IMR-90 (cell line): Measurements from ENCODE around the gene CDK5RAP3. TPM values are rescaled to one million over a fixed set of nuclear protein-coding genes. Genes with fewer than 3 reads are reported as not detected.

Experiments
- ATAC-seq: fragments of 200-7000 bp; cut with Tn5 transposase; 2 replicates; pipeline ENCODE4 v1.9.1; 2020; ENCODE audit warnings: low read depth, mild to moderate bottlenecking, moderate library complexity
- BruUV-seq: library from RNA; stranded (reverse); fragments of 400-500 nt; replicated peaks from 2 replicates; lab custom pipeline; 2021; lab: Mats Ljungman, UMichigan
- CTCF ChIA-PET: fragments of 300-600 bp; formaldehyde crosslinking; extraction: SDS; loops from one replicate; lab custom pipeline; 2021; ENCODE audit warnings: antibody characterized with exemption; lab: Yijun Ruan, JAX
- POLR2A ChIA-PET: fragments of 300-600 bp; sonication (Branson Sonifier 250); formaldehyde crosslinking; loops from one replicate; lab custom pipeline; 2022; ENCODE audit warnings: antibody characterized with exemption; ENCODE audit not compliant: unreplicated experiment; lab: Charles Lee
- DNase-seq: peaks from one replicate; pipeline ENCODE4 v3.0.0; 2013
- H2AFZ ChIP-seq: replicated peaks from 2 replicates; pipeline ENCODE3; 2013; ENCODE audit warnings: low read length, mild to moderate bottlenecking; ENCODE audit not compliant: poor library complexity
- H2AK5ac ChIP-seq: 2 replicates; pipeline ENCODE4 v1.6.1; 2013; ENCODE audit warnings: low read depth, low read length, inconsistent platforms
- H2AK9ac ChIP-seq: replicated peaks from 2 replicates; pipeline ENCODE3; 2013; ENCODE audit warnings: mild to moderate bottlenecking, low read depth, low read length, moderate library complexity; ENCODE audit not compliant: poor library complexity
- H2BK120ac ChIP-seq: 2 replicates; pipeline ENCODE4 v1.6.1; 2013; ENCODE audit warnings: low read depth, low read length, inconsistent platforms
- H2BK15ac ChIP-seq: 3 replicates; pipeline ENCODE4 v1.6.1; 2013; ENCODE audit warnings: low read depth, low read length, inconsistent platforms
- H2BK20ac ChIP-seq: 2 replicates; pipeline ENCODE4 v1.6.1; 2013; ENCODE audit warnings: low read depth, mild to moderate bottlenecking, inconsistent platforms, low read length, moderate library complexity
- H2BK5ac ChIP-seq: 2 replicates; pipeline ENCODE4 v1.6.1; 2013; ENCODE audit warnings: mild to moderate bottlenecking, low read depth, low read length, inconsistent platforms; ENCODE audit not compliant: poor library complexity, severe bottlenecking
- H3K14ac ChIP-seq: replicated peaks from 2 replicates; pipeline ENCODE4 v1.6.1; 2013; ENCODE audit warnings: low read depth, low read length, inconsistent platforms
- H3K18ac ChIP-seq: 2 replicates; pipeline ENCODE4 v1.6.1; 2013; ENCODE audit warnings: low read depth, low read length, control low read depth
- H3K23ac ChIP-seq: 2 replicates; pipeline ENCODE4 v1.6.1; 2013; ENCODE audit warnings: low read depth, low read length, inconsistent platforms
- H3K27ac ChIP-seq: 2 replicates; pipeline ENCODE4 v1.5.1; 2013; ENCODE audit warnings: mild to moderate bottlenecking, control low read depth, low read length; ENCODE audit not compliant: insufficient read depth
- H3K27me3 ChIP-seq: 2 replicates; pipeline ENCODE4 v1.6.1; 2013; ENCODE audit warnings: low read length; ENCODE audit not compliant: control insufficient read depth, insufficient read depth
- H3K36me3 ChIP-seq: 2 replicates; pipeline ENCODE4 v1.6.1; 2013; ENCODE audit warnings: low read length, mixed read lengths; ENCODE audit not compliant: control insufficient read depth, insufficient read depth
- H3K4ac ChIP-seq: 2 replicates; pipeline ENCODE4 v1.6.1; 2013; ENCODE audit warnings: low read depth, low read length, inconsistent platforms
- H3K4me1 ChIP-seq: 2 replicates; pipeline ENCODE4 v1.6.1; 2013; ENCODE audit warnings: low read length, mixed read lengths; ENCODE audit not compliant: control insufficient read depth, insufficient read depth
- H3K4me2 ChIP-seq: 2 replicates; pipeline ENCODE4 v1.6.1; 2013; ENCODE audit warnings: low read depth, mild to moderate bottlenecking, control low read depth, low read length, moderate library complexity
- H3K4me3 ChIP-seq: 2 replicates; pipeline ENCODE4 v1.5.1; 2013; ENCODE audit warnings: low read depth, mild to moderate bottlenecking, control low read depth, low read length, moderate library complexity; ENCODE audit not compliant: insufficient read depth
- H3K56ac ChIP-seq: 2 replicates; pipeline ENCODE4 v1.6.1; 2013; ENCODE audit warnings: low read length, inconsistent platforms; ENCODE audit not compliant: insufficient read depth; ENCODE audit errors: extremely low read depth
- H3K79me1 ChIP-seq, 2 experiments: 2 replicates each; pipeline ENCODE4 v1.6.1; 2013; ENCODE audit warnings: low read length in 2 of 2, inconsistent platforms in 1 of 2, low read depth in 1 of 2
- H3K9ac ChIP-seq: 2 replicates; pipeline ENCODE4 v1.6.1; 2013; ENCODE audit warnings: low read depth, low read length, control low read depth
- H3K9me1 ChIP-seq: 2 replicates; pipeline ENCODE4 v1.6.1; 2013; ENCODE audit warnings: low read length, inconsistent platforms; ENCODE audit not compliant: insufficient read depth
- H3K9me3 ChIP-seq: 2 replicates; pipeline ENCODE4 v1.6.1; 2013; ENCODE audit warnings: low read length; ENCODE audit not compliant: control insufficient read depth, insufficient read depth
- H4K20me1 ChIP-seq: 2 replicates; pipeline ENCODE4 v1.6.1; 2013; ENCODE audit warnings: low read length, inconsistent platforms; ENCODE audit not compliant: insufficient read depth
- H4K5ac ChIP-seq: 2 replicates; pipeline ENCODE4 v1.6.1; 2013; ENCODE audit warnings: mild to moderate bottlenecking, low read depth, low read length, control low read depth
- H4K8ac ChIP-seq, 2 experiments: 2 replicates each; pipeline ENCODE4 v1.6.1; 2013; ENCODE audit warnings: low read depth in 2 of 2, low read length in 2 of 2, control low read depth in 1 of 2, inconsistent platforms in 1 of 2
- H4K91ac ChIP-seq: 2 replicates; pipeline ENCODE4 v1.6.1; 2013; ENCODE audit warnings: low read depth, low read length, inconsistent platforms; ENCODE audit not compliant: insufficient read depth
- CEBPB ChIP-seq: IDR thresholded peaks from 2 replicates; pipeline ENCODE4 v1.6.1; 2012; ENCODE audit warnings: low read depth, low read length, improper control_type of control experiment
- CHD1 ChIP-seq: IDR thresholded peaks from 2 replicates; pipeline ENCODE4 v1.6.1; 2012; ENCODE audit warnings: low read depth, low read length, improper control_type of control experiment
- ELK1 ChIP-seq: fragments of 150-350 bp; IDR thresholded peaks from 2 replicates; pipeline ENCODE4 v1.6.1; 2016; ENCODE audit warnings: low read depth, mild to moderate bottlenecking, low read length, moderate library complexity, borderline replicate concordance
- MAFK ChIP-seq: IDR thresholded peaks from 2 replicates; pipeline ENCODE4 v1.6.1; 2012; ENCODE audit warnings: low read depth, low read length, improper control_type of control experiment
- MAZ ChIP-seq: IDR thresholded peaks from 2 replicates; pipeline ENCODE4 v1.6.1; 2012; ENCODE audit warnings: low read depth, mild to moderate bottlenecking, low read length, improper control_type of control experiment, moderate library complexity, borderline replicate concordance
- MXI1 ChIP-seq: IDR thresholded peaks from 2 replicates; pipeline ENCODE4 v1.6.1; 2012; ENCODE audit warnings: low read depth, mild to moderate bottlenecking, low read length, moderate library complexity, borderline replicate concordance
- RAD21 ChIP-seq: IDR thresholded peaks from 2 replicates; pipeline ENCODE4 v1.6.1; 2012; ENCODE audit warnings: low read length, improper control_type of control experiment
- RCOR1 ChIP-seq: IDR thresholded peaks from 2 replicates; pipeline ENCODE4 v1.6.1; 2012; ENCODE audit warnings: mild to moderate bottlenecking, low read length, improper control_type of control experiment; ENCODE audit not compliant: insufficient replicate concordance
- SMC3 ChIP-seq: fragments of 150-350 bp; IDR thresholded peaks from 2 replicates; pipeline ENCODE4 v1.6.1; 2016; ENCODE audit warnings: low read depth, mild to moderate bottlenecking, antibody characterized with exemption, low read length, moderate library complexity
- whole genome bisulfite sequencing, 2 experiments: methylation state at CpG; one replicate each; pipeline versions ENCODE4 v1.1.5 to v1.1.7; 2013; ENCODE audit warnings: missing lambda C conversion rate in 2 of 2; ENCODE audit not compliant: insufficient read length in 1 of 2; ENCODE audit errors: extremely low coverage in 2 of 2; 5-methylcytosine and 5-hydroxymethylcytosine counted together
- dilution Hi-C: fragments of 300-500 bp; cut with HindIII; formaldehyde crosslinking; loops from one replicate; pipeline ENCODE4 v1.14.3; 2018; ENCODE audit warnings: low sequenced_read_pairs; ENCODE audit not compliant: unreplicated experiment
- in situ Hi-C: fragments of 300-500 bp; cut with MboI; formaldehyde crosslinking; loops from 3 replicates; pipeline ENCODE4 v1.14.3; 2019; ENCODE audit warnings: low sequenced_read_pairs, inconsistent platforms, mixed read lengths
- intact Hi-C: fragments of 100-400 bp; cut with micrococcal nuclease; formaldehyde crosslinking; loops from 2 replicates; pipeline ENCODE4 v1.10.0; 2022
- polyA plus RNA-seq, 3 experiments: library from polyadenylated mRNA; depleted of rRNA; stranded (reverse); fragments of >200 nt; gene quantifications; 2 replicates each; pipeline ENCODE4 v1.2.3, GENCODE V29; 2012; ENCODE audit warnings: low replicate concordance in 1 of 3
- total RNA-seq: library from RNA; depleted of rRNA; stranded (reverse); fragments of >200 nt; gene quantifications from 2 replicates; pipeline ENCODE4 v1.2.3, GENCODE V29; 2012
- TF ChIP-seq, protein P1 (sequence below): conservative IDR thresholded peaks from 2 replicates; pipeline ENCODE4 v1.5.1; 2012; ENCODE audit warnings: mild to moderate bottlenecking, low read depth, low read length, improper control_type of control experiment
- TF ChIP-seq, protein P2 (sequence below): fragments of 150-350 bp; IDR thresholded peaks from 2 replicates; pipeline ENCODE4 v1.6.1; 2017; ENCODE audit warnings: mild to moderate bottlenecking, antibody characterized with exemption, low read length, low read depth

Gene CDK5RAP3
- total and polyA plus RNA-seq, 2 of the 4 experiments (the other 2 are of a cell fraction): 75.3 to 153 TPM

GRCh38 chr17:47949946-47950345 lies 21.0 kb upstream of the CDK5RAP3 start (continued):
- TF ChIP-seq SMC3: no peak
- no peak for TF ChIP-seq ELK1

DNA sequence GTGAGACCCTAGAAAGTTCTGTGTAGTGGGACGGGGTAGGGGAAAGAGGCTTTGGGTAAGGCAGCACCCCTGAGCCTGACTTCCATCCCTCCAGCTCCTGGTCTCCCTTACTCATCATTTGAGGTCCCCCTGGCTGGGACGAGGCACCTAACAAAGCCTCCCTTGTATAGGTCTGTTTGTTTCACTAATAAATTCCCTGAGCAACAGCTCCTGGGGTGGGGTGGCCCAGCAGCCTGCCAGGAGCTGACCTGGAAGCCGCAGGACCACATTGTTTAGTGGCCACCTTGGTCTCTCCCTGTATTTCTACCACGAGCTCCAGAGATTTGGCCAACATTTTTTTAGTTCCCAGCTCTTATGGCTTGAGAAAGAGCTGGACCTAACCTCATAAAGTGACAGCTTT lies 20.5 kb upstream of the CDK5RAP3 start:
- H4K91ac ChIP-seq: no peak overlapping the region
- H2BK120ac ChIP-seq: no peak overlapping the region
- no peak overlapping the region for H3K4ac ChIP-seq
- H3K4me1 ChIP-seq: peaks cover 3% of the 10 kb centered on the region
- H3K56ac ChIP-seq: no peak overlapping the region
- no peak overlapping the region for H3K9ac ChIP-seq
- H3K79me1 ChIP-seq: peaks cover 0 to 5% of the 10 kb centered on the region in 2 experiments; a peak in 1 of 4 replicates
- no peak overlapping the region for H4K5ac ChIP-seq
- BruUV-seq: no TSS peak
- DNase-seq (no peak), ATAC-seq (no peak)
- no CpG with 5 or more reads among the region's 4 CpGs for WGBS, 2 experiments
- no peak overlapping the region for H3K27ac ChIP-seq
- no peak overlapping the region for H3K14ac ChIP-seq
- no peak overlapping the region for H2BK15ac ChIP-seq
- 0 out of 2 replicates have a peak, but pooled peaks cover 2% of the 10 kb centered on the region for H3K36me3 ChIP-seq
- dilution Hi-C loops: no loop called here
- H2BK5ac ChIP-seq: no peak overlapping the region
- intact Hi-C loops: no loop called here
- H3K18ac ChIP-seq: no peak overlapping the region
- peaks cover 2% of the 10 kb centered on the region; the same call in 1 of the 2 replicates for H4K20me1 ChIP-seq
- no peaks in the 10 kb centered on the region for H3K9me1 ChIP-seq
- no peak overlapping the region for H2AFZ ChIP-seq
- H3K23ac ChIP-seq: no peak overlapping the region
- CTCF ChIA-PET: interaction anchor here (0.6 to 3.3 kb wide), 4 partner anchors 20 to 428 kb away, joined by 3 to 23 read pairs (median 9); partner anchors contain the start of genes CDK5RAP3 and SP2
- H3K27me3 ChIP-seq: no peaks in the 10 kb centered on the region
- H3K4me3 ChIP-seq: no peak overlapping the region
- H2BK20ac ChIP-seq: no peak overlapping the region
- in situ Hi-C loops: no loop called here
- H2AK9ac ChIP-seq: no peak overlapping the region
- H3K9me3 ChIP-seq: no peaks in the 10 kb centered on the region
- no peak overlapping the region for H3K4me2 ChIP-seq
- H2AK5ac ChIP-seq: no peak overlapping the region
- no peak overlapping the region for H4K8ac ChIP-seq
- POLR2A ChIA-PET: no interaction called here
- no peak for TF ChIP-seq MAZ
- TF ChIP-seq MXI1: no peak
- no peak for TF ChIP-seq ELK1
- no peak for TF ChIP-seq MAFK
- TF ChIP-seq SMC3: no peak
- TF ChIP-seq, protein P1, sequence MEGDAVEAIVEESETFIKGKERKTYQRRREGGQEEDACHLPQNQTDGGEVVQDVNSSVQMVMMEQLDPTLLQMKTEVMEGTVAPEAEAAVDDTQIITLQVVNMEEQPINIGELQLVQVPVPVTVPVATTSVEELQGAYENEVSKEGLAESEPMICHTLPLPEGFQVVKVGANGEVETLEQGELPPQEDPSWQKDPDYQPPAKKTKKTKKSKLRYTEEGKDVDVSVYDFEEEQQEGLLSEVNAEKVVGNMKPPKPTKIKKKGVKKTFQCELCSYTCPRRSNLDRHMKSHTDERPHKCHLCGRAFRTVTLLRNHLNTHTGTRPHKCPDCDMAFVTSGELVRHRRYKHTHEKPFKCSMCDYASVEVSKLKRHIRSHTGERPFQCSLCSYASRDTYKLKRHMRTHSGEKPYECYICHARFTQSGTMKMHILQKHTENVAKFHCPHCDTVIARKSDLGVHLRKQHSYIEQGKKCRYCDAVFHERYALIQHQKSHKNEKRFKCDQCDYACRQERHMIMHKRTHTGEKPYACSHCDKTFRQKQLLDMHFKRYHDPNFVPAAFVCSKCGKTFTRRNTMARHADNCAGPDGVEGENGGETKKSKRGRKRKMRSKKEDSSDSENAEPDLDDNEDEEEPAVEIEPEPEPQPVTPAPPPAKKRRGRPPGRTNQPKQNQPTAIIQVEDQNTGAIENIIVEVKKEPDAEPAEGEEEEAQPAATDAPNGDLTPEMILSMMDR: no peak
- TF ChIP-seq CEBPB: no peak
- TF ChIP-seq, protein P2, sequence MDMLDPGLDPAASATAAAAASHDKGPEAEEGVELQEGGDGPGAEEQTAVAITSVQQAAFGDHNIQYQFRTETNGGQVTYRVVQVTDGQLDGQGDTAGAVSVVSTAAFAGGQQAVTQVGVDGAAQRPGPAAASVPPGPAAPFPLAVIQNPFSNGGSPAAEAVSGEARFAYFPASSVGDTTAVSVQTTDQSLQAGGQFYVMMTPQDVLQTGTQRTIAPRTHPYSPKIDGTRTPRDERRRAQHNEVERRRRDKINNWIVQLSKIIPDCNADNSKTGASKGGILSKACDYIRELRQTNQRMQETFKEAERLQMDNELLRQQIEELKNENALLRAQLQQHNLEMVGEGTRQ: no peak
- TF ChIP-seq CHD1: no peak
- no peak for TF ChIP-seq RAD21
- TF ChIP-seq RCOR1: no peak
